IPS DF 6.9 (cell line): ENCODE measurements around the gene FHOD3.

Experiments
- DNase-seq: peaks from one replicate; pipeline ENCODE4 v3.0.0-alpha.2; 2013; ENCODE audit warnings: low read depth, low spot score
- H3K27ac ChIP-seq: one replicate; pipeline ENCODE4 v1.5.1; 2013; ENCODE audit warnings: low read length, control low read depth
- H3K27me3 ChIP-seq: 2 replicates; pipeline ENCODE4 v1.6.1; 2013; ENCODE audit warnings: mild to moderate bottlenecking, low read length; ENCODE audit not compliant: control insufficient read depth, insufficient read depth
- H3K36me3 ChIP-seq: 2 replicates; pipeline ENCODE4 v1.6.1; 2013; ENCODE audit warnings: low read length; ENCODE audit not compliant: control insufficient read depth, insufficient read depth
- H3K4me1 ChIP-seq: 2 replicates; pipeline ENCODE4 v1.6.1; 2013; ENCODE audit warnings: low read length; ENCODE audit not compliant: control insufficient read depth, insufficient read depth
- H3K4me3 ChIP-seq: 2 replicates; pipeline ENCODE4 v1.5.1; 2013; ENCODE audit warnings: mild to moderate bottlenecking, low read length
- H3K9me3 ChIP-seq: 2 replicates; pipeline ENCODE4 v1.6.1; 2013; ENCODE audit warnings: low read length, inconsistent platforms; ENCODE audit not compliant: control insufficient read depth, insufficient read depth
- WGBS: extraction: QIAGEN DNeasy Blood & Tissue Kit; methylation state at CpG from one replicate; pipeline ENCODE4 v1.1.7; 2013; ENCODE audit warnings: mixed read lengths, missing lambda C conversion rate; ENCODE audit not compliant: insufficient read length, insufficient coverage; 5-methylcytosine and 5-hydroxymethylcytosine counted together

The FHOD3 gene

DNA sequence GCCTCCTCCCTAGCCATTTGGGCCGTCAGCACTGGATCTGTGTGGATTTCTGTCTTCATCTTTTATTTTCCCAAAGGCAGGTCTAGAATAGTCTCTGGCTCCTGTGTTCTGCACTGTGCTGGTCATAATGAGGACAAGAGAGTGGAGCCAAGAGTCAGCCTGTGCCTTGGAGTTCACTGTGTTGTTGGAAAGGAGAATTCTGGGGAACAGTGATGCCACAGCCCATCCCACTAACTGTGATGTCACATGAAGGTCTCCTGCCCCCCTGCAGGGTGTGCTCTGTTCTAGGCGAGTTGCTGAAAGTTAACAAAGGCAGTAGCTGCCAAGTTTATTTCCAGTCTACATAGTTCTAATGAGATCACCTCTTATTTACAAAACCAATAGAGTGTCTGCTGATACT lies 282.8 kb downstream of the FHOD3 start:
- no peak overlapping the region for H3K27ac ChIP-seq
- no peak for DNase-seq
- no CpG with 5 or more reads among the region's 2 CpGs for WGBS
- H3K9me3 ChIP-seq = no peaks in the 10 kb centered on the region
- peaks cover 1% of the 10 kb centered on the region; the same call in 1 of the 2 replicates for H3K4me1 ChIP-seq
- no peak overlapping the region for H3K4me3 ChIP-seq
- H3K27me3 ChIP-seq = no peaks in the 10 kb centered on the region
- H3K36me3 ChIP-seq = no peaks in the 10 kb centered on the region

GRCh38 chr18:36580874-36581750 lies 283.6 kb downstream of the FHOD3 start:
- no peak overlapping the region for H3K4me3 ChIP-seq
- peaks cover 1% of the 10 kb centered on the region; the same call in 1 of the 2 replicates for H3K4me1 ChIP-seq
- H3K27ac ChIP-seq = no peak overlapping the region
- H3K27me3 ChIP-seq = no peaks in the 10 kb centered on the region
- no CpG with 5 or more reads among the region's 6 CpGs for WGBS
- no peaks in the 10 kb centered on the region for H3K36me3 ChIP-seq
- no peak for DNase-seq
- H3K9me3 ChIP-seq = no peaks in the 10 kb centered on the region

DNA sequence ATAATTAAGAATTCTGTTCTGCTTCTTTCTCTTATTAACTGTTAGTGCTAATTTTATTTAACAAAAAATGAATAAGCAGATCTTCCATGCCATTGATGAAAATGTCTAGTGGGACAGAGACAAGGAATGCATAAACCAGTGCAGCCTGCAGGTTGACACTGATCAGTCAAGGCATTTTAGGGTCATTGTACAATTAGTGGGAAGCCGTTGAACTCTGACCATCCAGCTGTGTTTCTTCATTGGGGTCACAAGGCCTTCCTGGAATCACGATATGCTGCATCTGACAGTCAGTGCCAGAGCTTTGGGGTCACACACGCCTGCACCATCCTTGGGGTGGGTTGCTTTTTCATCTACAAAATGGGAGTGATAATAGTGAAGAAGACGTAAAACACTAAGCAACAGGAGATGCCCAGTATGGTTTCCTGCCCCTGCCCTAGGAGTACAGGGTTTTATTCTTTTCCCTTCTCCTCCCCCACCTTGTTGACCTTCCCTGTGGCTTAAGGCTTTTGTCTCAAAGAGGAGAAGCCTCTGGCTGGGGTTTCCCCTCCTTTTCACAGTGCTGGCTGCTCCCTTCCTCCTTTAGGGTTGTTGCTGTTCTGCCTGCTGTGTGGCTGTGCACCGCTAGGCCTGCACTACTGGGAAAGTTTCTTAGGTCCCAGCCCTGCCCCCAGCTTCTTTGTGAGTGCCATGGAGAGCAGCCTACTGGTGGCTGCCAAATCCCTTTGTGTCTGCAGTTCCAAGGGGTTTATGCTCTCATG lies 285.7 kb downstream of the FHOD3 start:
- Histone ChIP-seq H3K4me1 (peaks cover 1% of the 10 kb centered on the region; the same call in 1 of the 2 replicates), H3K27ac (no peak overlapping the region), H3K9me3 (no peaks in the 10 kb centered on the region), H3K27me3 (no peaks in the 10 kb centered on the region), H3K36me3 (no peaks in the 10 kb centered on the region), H3K4me3 (no peak overlapping the region)
- DNase-seq = peak; percentile 72
- WGBS = no CpG with 5 or more reads among the region's 5 CpGs

- H3K4me3 ChIP-seq = no peak overlapping the region
- H3K27ac ChIP-seq = no peak overlapping the region
- DNase-seq = no peak
- H3K36me3 ChIP-seq = no peaks in the 10 kb centered on the region
- H3K4me1 ChIP-seq = no peaks in the 10 kb centered on the region
- no peaks in the 10 kb centered on the region for H3K27me3 ChIP-seq
- no peaks in the 10 kb centered on the region for H3K9me3 ChIP-seq
- WGBS = no CpG with 5 or more reads among the region's 10 CpGs
Observed at GRCh38 chr18:36589857-36590543, 292.5 kb downstream of the FHOD3 start.

DNA sequence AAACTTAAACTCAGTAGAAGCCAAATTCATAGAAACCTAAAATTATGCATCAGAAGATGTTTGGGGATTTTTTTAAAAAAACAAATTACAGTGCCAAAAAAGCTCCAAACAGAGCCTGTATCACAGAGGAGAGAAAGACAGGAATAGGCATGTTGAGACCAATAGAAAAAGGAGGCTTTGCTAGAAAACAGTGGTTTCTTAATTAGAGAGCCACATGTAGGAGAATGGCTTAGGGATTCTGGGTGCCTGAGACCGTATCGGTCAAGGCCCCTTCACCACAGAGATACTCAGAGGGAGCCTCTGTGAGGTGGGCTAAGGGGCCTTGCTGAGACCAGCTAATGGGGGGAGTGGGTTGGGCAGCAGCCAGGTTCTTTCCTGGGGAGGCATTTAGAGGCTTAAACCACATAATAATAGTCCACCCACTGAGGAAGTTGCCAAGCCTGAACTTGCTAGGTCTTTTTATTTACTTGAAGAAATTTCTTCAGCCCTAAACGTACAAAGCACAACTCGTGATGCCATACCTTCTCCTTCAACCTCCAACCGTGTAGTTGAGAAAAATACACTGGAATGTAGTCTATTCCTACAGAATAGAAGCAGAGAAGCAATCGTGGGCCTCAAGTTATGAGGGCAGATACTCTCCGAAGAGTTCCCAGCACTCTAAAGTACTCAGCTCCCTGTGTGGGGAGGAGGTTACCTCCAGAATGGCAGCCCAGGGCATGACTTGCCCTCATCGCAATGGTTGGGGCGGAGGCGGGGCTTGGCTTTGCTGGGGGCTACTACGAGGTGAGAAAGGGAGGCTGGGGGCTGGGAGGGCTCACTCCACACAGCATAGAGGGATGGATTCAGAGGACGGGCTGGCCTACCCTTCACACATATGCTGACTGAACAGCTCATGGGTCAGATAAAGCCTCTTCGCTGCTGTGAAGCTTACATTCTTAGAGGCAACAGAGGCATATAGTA lies 293.4 kb downstream of the FHOD3 start:
- Histone ChIP-seq H3K27me3 (no peaks in the 10 kb centered on the region), H3K9me3 (no peaks in the 10 kb centered on the region), H3K36me3 (no peaks in the 10 kb centered on the region), H3K4me3 (no peak overlapping the region), H3K4me1 (no peaks in the 10 kb centered on the region), H3K27ac (no peak overlapping the region)
- WGBS = no CpG with 5 or more reads among the region's 13 CpGs
- DNase-seq = no peak

DNA sequence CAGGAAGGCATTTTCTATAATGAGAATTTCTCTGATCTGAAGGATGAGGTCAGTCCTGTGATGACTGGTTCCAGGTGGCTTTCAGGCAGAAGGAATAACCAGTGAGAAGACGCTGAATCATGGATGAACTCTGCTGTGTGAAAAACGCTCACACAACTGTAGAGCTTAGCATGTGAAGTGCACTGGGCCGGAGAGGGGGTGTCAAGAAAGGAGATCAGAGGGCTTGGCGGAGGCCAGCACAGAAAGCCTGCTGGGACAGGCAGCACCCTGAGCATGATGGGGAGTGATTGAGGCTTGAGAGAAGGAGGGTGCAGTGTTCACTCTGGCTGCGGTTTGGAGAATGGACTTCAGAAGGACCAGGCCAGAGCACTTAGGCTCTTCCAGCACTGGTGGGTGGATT lies 294.8 kb downstream of the FHOD3 start:
- Histone ChIP-seq H3K27ac (no peak overlapping the region), H3K4me1 (no peaks in the 10 kb centered on the region), H3K27me3 (no peaks in the 10 kb centered on the region), H3K9me3 (no peaks in the 10 kb centered on the region), H3K4me3 (no peak overlapping the region), H3K36me3 (no peaks in the 10 kb centered on the region)
- WGBS = no CpG with 5 or more reads among the region's 5 CpGs
- DNase-seq = no peak

DNA sequence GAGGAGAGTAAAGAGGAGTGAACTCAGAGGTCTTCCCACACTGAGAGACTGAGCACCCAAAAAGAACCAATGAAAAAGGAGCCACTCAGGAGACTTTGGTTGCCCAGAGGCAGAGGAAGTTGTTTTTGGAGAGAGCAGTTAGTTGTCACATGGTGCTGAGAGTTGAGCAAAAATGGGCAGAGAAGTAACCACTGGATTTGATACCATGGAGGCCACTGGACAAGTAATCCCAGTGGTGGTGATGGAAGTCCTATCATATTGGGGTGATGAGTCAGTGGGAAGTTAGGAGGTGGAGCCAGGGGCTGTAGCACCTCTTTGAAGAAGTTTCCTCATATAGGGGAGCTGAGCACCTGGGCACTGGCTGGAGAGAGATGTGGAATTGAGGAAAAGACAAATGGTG lies 295.5 kb downstream of the FHOD3 start:
- no peak for DNase-seq
- Histone ChIP-seq H3K4me1 (no peaks in the 10 kb centered on the region), H3K9me3 (no peaks in the 10 kb centered on the region), H3K4me3 (no peak overlapping the region), H3K36me3 (no peaks in the 10 kb centered on the region), H3K27ac (no peak overlapping the region), H3K27me3 (no peaks in the 10 kb centered on the region)

DNA sequence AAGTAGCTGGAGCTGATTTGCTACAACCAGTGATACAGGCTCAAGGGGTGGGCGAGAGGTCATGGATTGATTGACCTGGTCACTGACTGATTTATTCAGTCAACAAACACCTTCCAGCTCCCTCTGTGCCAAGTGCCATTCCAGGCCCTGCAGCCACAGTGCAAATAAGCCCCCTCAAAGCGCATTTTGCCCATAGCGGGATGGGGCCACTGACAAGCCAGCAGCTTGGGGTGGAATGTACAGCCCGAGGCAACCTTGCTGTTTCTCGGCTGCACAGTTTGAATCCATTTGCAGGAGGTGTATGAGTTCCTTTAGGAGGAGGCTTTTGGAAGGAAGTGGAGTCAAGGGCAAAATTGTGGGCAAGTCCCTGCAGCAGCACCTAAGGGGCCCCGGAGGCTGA lies 296.1 kb downstream of the FHOD3 start:
- Histone ChIP-seq H3K36me3 (no peaks in the 10 kb centered on the region), H3K9me3 (no peaks in the 10 kb centered on the region), H3K27ac (no peak overlapping the region), H3K4me3 (no peak overlapping the region), H3K27me3 (no peaks in the 10 kb centered on the region), H3K4me1 (no peaks in the 10 kb centered on the region)
- DNase-seq = no peak
- no CpG with 5 or more reads among the region's 6 CpGs for WGBS

DNA sequence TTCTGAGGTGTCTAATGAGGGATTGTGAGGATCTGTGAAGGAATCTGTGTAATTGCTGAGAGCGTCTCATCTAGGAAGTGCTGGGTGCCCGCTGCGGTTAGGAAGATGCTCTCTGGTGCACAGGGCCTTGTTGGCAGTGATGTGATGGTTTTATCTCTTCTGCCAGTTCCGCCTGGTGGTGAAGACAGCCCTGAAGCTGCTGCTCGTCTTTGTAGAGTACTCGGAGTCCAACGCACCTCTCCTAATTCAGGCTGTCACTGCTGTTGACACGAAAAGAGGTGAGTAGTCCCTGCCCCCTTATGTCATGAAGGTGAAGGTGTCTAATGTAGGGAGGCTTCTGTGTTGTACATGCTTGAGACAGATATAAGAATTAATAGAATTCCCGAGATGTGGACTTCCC lies 297.1 kb downstream of the FHOD3 start:
- H3K4me3 ChIP-seq = no peak overlapping the region
- H3K4me1 ChIP-seq = no peaks in the 10 kb centered on the region
- no CpG with 5 or more reads among the region's 9 CpGs for WGBS
- no peaks in the 10 kb centered on the region for H3K9me3 ChIP-seq
- no peaks in the 10 kb centered on the region for H3K27me3 ChIP-seq
- no peaks in the 10 kb centered on the region for H3K36me3 ChIP-seq
- no peak overlapping the region for H3K27ac ChIP-seq
- no peak for DNase-seq
